DMS53 treated with DMSO at 0.1 percent for 48 hours (cell line): ENCODE data around the gene DPT.
"Not testable (repeated sequence)": the region's sequence is repeated elsewhere in the genome, so short reads cannot be mapped to it uniquely, and the experiment has no call there.

Source experiments
- DNase-seq: peaks from one replicate; lab custom pipeline; 2025; ENCODE audit not compliant: unreplicated experiment; lab: John Stamatoyannopoulos, UW

DPT gene

GRCh38 chr1:168728473-168729404 is at the start of gene DPT:
TSS of gene DPT (minus strand) at chr1:168729206. CDS start at chr1:168729174, 32 bp downstream.
- DNase-seq: no peak

- DNase-seq: no peak
These were observed 46.4 kb upstream of the DPT start for GRCh38 chr1:168775366-168775765.

- no peak for DNase-seq
These were observed 45.2 kb upstream of the DPT start for GRCh38 chr1:168774241-168774640.

- DNase-seq: no peak
These were observed 43.5 kb upstream of the DPT start for GRCh38 chr1:168772428-168773060.

- no peak for DNase-seq
These were observed 42.2 kb upstream of the DPT start for GRCh38 chr1:168771104-168771630.

GRCh38 chr1:168769893-168770292 is 40.9 kb upstream of the DPT start:
- DNase-seq: not testable (repeated sequence)

GRCh38 chr1:168767894-168768584 is 39.0 kb upstream of the DPT start:
- no peak for DNase-seq

GRCh38 chr1:168766568-168766967 is 37.6 kb upstream of the DPT start:
- DNase-seq: no peak

- no peak for DNase-seq
These were observed 34.0 kb upstream of the DPT start for GRCh38 chr1:168763031-168763430.

- DNase-seq: no peak
These were observed 33.5 kb upstream of the DPT start for GRCh38 chr1:168762473-168762872.

GRCh38 chr1:168760781-168761180 is 31.8 kb upstream of the DPT start:
- DNase-seq: no peak

- DNase-seq: no peak
These were observed 31.2 kb upstream of the DPT start for GRCh38 chr1:168760241-168760640.

- no peak for DNase-seq
These were observed 30.1 kb upstream of the DPT start for GRCh38 chr1:168759077-168759476.

- no peak for DNase-seq
These were observed 29.5 kb upstream of the DPT start for GRCh38 chr1:168758503-168758902.

- DNase-seq: no peak
These were observed 26.9 kb upstream of the DPT start for GRCh38 chr1:168755800-168756418.

- DNase-seq: peak; percentile 26
These were observed 23.3 kb upstream of the DPT start for GRCh38 chr1:168752171-168752832.

- DNase-seq: no peak
These were observed 22.2 kb upstream of the DPT start for GRCh38 chr1:168751195-168751650.

- DNase-seq: no peak
These were observed 14.1 kb upstream of the DPT start for GRCh38 chr1:168742994-168743650.

- DNase-seq: no peak
These were observed 13.4 kb upstream of the DPT start for GRCh38 chr1:168742386-168742785.

GRCh38 chr1:168739908-168740307 is 10.9 kb upstream of the DPT start:
- no peak for DNase-seq
